Rectal smooth muscle tissue (tissue), 1 donor: ENCODE measurements around the gene CDKAL1.

ENCODE experiments used
- H3K27ac ChIP-seq: one replicate; pipeline ENCODE4 v1.7.0; 2013; ENCODE audit warnings: low read depth, low read length, inconsistent platforms
- H3K27me3 ChIP-seq: one replicate; pipeline ENCODE4 v1.7.0; 2013; ENCODE audit warnings: low read length; ENCODE audit not compliant: control insufficient read depth, insufficient read depth
- H3K36me3 ChIP-seq: one replicate; pipeline ENCODE4 v1.7.0; 2013; ENCODE audit warnings: low read length; ENCODE audit not compliant: control insufficient read depth, insufficient read depth
- H3K4me1 ChIP-seq: one replicate; pipeline ENCODE4 v1.7.0; 2013; ENCODE audit warnings: low read length; ENCODE audit not compliant: control insufficient read depth, insufficient read depth
- H3K4me3 ChIP-seq: one replicate; pipeline ENCODE4 v1.7.0; 2013; ENCODE audit warnings: low read length
- H3K9ac ChIP-seq: one replicate; pipeline ENCODE4 v1.7.0; 2013; ENCODE audit warnings: low read length

Gene CDKAL1

GRCh38 chr6:20877008-20877937 is 343.0 kb downstream of the CDKAL1 start:
- Histone ChIP-seq H3K27ac (no peak overlapping the region), H3K9ac (no peak overlapping the region), H3K4me3 (no peak overlapping the region), H3K27me3 (no peaks in the 10 kb centered on the region), H3K4me1 (no peaks in the 10 kb centered on the region), H3K36me3 (no peaks in the 10 kb centered on the region)

- Histone ChIP-seq H3K4me3 (no peak overlapping the region), H3K9ac (no peak overlapping the region), H3K4me1 (no peaks in the 10 kb centered on the region), H3K36me3 (no peaks in the 10 kb centered on the region), H3K27me3 (no peaks in the 10 kb centered on the region), H3K27ac (no peak overlapping the region)
These were observed 344.9 kb downstream of the CDKAL1 start for GRCh38 chr6:20879121-20879520.

DNA sequence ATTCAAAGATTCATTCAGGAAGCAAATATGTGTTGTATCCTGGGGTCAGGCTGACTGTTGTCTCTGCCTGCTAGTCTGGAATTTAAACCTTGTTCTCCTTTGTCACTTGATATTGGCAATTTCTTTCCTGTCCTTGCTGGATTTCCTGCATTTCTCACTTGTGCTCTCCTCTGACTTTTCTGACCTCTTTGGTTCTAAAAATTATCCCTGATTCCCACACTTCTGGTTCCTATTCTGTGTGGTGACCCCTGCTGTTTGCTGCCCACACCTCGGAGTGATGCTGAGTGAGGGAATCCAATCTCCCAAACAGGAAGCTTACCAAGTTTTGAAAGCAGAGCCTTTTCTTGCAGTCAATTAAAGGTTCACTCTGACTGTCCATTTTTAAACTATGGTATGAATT is 345.3 kb downstream of the CDKAL1 start:
- no peaks in the 10 kb centered on the region for H3K36me3 ChIP-seq
- H3K27ac ChIP-seq = no peak overlapping the region
- no peaks in the 10 kb centered on the region for H3K4me1 ChIP-seq
- H3K9ac ChIP-seq = no peak overlapping the region
- H3K4me3 ChIP-seq = no peak overlapping the region
- no peaks in the 10 kb centered on the region for H3K27me3 ChIP-seq

DNA sequence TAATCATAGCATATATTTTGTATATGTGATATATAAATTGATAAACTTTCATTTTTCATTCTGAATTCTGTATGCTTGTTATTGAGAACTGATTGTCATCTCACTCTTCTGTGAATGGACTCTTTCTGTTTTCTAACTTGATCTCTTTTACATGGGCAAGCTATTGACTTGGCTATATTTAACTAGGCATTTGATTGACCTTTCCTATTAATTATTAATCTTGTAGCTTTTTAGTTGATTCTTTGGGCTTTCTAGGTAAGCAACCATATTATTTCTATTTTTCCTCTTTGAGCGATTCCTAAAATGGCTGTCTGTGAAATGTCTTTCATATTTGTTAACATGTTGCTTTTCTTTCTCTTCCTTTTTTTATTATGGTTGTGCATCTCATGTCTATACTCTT is 347.1 kb downstream of the CDKAL1 start:
- Histone ChIP-seq H3K9ac (no peak overlapping the region), H3K27ac (no peak overlapping the region), H3K27me3 (no peaks in the 10 kb centered on the region), H3K4me3 (no peak overlapping the region), H3K36me3 (no peaks in the 10 kb centered on the region), H3K4me1 (no peaks in the 10 kb centered on the region)

DNA sequence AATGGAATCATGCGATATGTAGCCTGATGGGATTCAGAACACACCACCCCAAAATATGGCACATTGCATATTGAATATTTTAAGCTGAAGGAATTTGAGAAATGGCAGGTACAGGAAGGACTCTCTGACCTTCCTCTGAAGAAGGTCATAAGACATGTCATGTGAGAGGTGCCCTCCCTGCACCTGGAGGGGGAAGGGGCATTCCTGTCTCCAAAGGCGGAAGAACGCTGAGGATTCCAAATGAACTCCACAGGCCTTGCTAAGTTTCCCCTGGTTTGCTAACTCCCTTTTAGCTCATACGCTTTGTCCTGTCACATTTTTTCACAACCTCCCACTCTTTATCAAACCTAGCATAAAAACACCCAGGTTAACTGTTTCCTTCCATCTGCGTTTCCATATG is 347.8 kb downstream of the CDKAL1 start:
- H3K4me3 ChIP-seq = no peak overlapping the region
- no peaks in the 10 kb centered on the region for H3K36me3 ChIP-seq
- no peak overlapping the region for H3K9ac ChIP-seq
- no peaks in the 10 kb centered on the region for H3K27me3 ChIP-seq
- no peaks in the 10 kb centered on the region for H3K4me1 ChIP-seq
- no peak overlapping the region for H3K27ac ChIP-seq

GRCh38 chr6:20885076-20885475 is 350.8 kb downstream of the CDKAL1 start:
- Histone ChIP-seq H3K4me3 (no peak overlapping the region), H3K27ac (no peak overlapping the region), H3K9ac (no peak overlapping the region), H3K36me3 (no peaks in the 10 kb centered on the region), H3K27me3 (no peaks in the 10 kb centered on the region), H3K4me1 (no peaks in the 10 kb centered on the region)

DNA sequence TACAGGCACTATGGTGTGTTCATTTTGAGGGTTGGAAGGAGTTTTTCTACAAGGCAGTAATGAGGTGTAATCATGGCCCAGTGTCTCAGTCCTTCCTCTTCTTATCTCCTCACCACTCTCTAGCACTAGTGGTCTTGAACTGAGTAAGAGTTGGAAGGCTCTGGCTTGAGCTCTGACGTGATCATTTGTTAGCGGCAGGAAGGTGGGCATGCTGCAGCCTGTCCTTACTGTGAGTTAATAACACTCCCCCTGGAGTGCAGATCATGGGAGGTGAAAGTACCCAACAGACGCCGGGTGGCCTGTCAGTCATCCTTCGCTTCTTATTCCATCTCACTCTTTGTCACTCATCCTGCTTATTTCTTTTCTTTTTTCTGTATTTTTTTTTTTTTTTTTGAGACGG is 356.9 kb downstream of the CDKAL1 start:
- no peaks in the 10 kb centered on the region for H3K4me1 ChIP-seq
- H3K27ac ChIP-seq = no peak overlapping the region
- H3K36me3 ChIP-seq = no peaks in the 10 kb centered on the region

DNA sequence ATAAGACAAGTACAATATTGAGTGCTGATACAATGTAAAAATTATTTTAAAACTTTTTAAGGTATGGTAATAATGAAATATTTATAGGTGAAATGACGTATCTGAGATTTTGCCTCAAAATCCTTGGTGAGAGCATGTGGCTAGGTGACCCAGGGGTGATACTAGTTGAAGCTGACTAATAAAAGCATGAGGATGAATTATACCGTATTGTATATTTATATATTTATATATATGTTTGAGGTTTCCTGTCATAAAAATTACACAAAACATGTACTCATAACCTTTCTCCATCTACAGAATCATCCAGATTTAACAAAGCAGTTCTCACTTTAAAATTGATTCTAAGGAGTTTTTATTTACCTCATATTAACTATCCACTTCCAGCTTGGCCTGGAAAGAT is 358.1 kb downstream of the CDKAL1 start:
- no peak overlapping the region for H3K9ac ChIP-seq
- no peaks in the 10 kb centered on the region for H3K4me1 ChIP-seq
- no peaks in the 10 kb centered on the region for H3K36me3 ChIP-seq
- no peak overlapping the region for H3K27ac ChIP-seq
- H3K27me3 ChIP-seq = no peaks in the 10 kb centered on the region
- H3K4me3 ChIP-seq = no peak overlapping the region

More for the DNA sequence above, 356.9 kb downstream of the CDKAL1 start:
- H3K27me3 ChIP-seq = no peaks in the 10 kb centered on the region
- H3K4me3 ChIP-seq = no peak overlapping the region
- H3K9ac ChIP-seq = no peak overlapping the region

- no peak overlapping the region for H3K27ac ChIP-seq
- no peak overlapping the region for H3K9ac ChIP-seq
- H3K27me3 ChIP-seq = no peaks in the 10 kb centered on the region
- H3K36me3 ChIP-seq = no peaks in the 10 kb centered on the region
- no peaks in the 10 kb centered on the region for H3K4me1 ChIP-seq
- no peak overlapping the region for H3K4me3 ChIP-seq
These were observed 359.2 kb downstream of the CDKAL1 start for GRCh38 chr6:20893412-20893811.

DNA sequence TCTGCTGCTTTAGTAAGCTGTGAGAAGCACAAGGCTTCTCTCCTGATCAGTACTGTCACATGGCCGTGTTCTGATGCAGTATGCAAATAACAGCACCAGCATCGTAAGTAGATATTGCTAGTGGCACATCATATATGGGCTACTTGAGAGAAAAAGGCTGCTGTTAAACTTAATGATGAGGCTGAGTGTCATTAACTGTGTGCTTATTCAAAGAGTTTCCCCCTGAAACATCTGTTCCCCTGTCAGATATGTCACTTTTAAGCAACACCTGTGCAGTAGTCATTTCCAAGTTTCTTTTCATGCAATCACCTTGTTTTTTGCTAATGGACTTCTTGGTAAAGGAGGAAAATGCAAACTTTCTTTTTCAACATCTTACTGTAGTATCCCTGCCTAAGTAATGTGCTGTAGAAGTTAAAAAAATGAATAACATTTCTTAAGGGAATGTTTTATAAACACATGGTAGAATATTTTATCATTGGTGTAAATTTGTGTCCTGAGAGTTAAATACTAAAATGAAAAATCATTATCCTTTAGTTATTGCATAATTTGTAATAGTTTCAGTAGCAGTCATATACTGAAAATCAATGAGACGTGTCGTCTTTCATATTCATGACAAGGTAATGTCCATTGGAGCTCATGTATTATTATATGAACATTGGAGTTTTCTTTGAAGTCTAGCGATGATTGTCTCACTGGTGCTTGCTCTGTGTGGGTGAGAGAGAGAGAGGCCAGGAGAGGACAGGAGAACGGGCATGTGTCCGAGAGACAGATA is 366.3 kb downstream of the CDKAL1 start:
- Histone ChIP-seq H3K36me3 (no peaks in the 10 kb centered on the region), H3K27me3 (no peaks in the 10 kb centered on the region), H3K9ac (no peak overlapping the region), H3K27ac (no peak overlapping the region), H3K4me3 (no peak overlapping the region), H3K4me1 (no peaks in the 10 kb centered on the region)

- Histone ChIP-seq H3K4me1 (no peaks in the 10 kb centered on the region), H3K27me3 (no peaks in the 10 kb centered on the region), H3K36me3 (no peaks in the 10 kb centered on the region), H3K9ac (no peak overlapping the region), H3K27ac (no peak overlapping the region), H3K4me3 (no peak overlapping the region)
These were observed 371.1 kb downstream of the CDKAL1 start for GRCh38 chr6:20905377-20905776.

DNA sequence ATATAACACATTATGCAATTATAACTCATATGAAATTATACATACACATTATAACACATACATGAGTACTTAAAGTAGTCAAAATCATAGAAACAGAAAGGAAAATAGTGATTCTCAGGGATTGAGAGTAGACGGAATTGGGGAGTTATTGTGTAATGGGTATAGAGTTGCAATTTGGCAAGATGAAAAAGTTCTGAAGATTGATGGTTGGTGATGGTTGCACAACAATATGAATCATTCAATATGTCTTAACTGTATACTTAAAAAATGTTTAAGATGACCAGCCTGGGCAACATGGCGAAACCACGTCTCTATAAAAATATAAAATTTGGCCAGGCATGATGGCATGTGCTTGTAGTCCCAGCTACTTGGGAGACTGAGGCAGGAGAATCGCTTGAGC is 372.7 kb downstream of the CDKAL1 start:
- Histone ChIP-seq H3K4me3 (no peak overlapping the region), H3K9ac (no peak overlapping the region), H3K36me3 (no peaks in the 10 kb centered on the region), H3K27ac (no peak overlapping the region), H3K4me1 (no peaks in the 10 kb centered on the region), H3K27me3 (no peaks in the 10 kb centered on the region)
